Measurements from ENCODE around the gene VWA5A.
"Not testable (repeated sequence)": the region's sequence is repeated elsewhere in the genome, so short reads cannot be mapped to it uniquely, and the experiment has no call there.

Gene VWA5A

DNA sequence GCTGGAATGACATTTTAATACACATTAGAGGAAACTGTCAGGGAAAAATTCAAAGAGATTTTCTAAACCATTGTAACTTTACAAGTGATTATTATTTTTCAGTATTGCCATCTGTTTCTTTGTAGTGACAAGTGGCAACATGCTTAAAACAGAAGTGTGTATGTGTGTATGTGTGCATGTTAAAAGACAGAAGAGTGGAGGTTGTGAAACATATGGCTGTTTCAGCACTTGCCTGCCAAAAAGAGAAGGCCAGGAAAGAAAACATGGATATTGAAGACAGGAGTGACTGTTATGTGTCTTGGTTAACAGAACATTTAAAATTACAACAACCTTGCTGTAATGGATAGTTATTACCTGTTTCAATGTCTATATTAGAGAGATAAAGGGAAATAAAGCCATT, 24.3 kb upstream of the VWA5A start:
- DNase-seq (ENCODE audit: low read depth) = no peak

- no peak for DNase-seq (ENCODE audit: low read depth)
Observed at GRCh38 chr11:124093330-124093729, 21.9 kb upstream of the VWA5A start.

DNA sequence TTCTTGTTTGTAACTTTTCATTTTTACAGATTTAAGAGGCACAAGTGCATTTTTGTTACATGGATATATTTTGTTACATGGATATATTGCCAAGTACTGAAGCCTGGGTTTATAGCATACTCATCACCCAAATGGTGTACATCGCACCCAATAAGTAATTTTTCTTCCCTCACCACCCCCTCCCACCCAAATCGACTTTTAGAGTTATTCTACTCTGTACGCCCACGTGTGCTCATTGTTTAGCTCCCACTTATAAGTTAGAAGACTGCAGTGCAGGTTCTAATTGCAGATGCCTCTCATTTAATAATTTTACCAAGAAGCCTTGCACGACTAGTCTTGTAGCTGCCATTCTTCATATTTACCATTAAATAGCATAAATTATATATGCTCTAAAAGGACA, 20.5 kb upstream of the VWA5A start:
- no peak for DNase-seq (ENCODE audit: low read depth)

- no peak for DNase-seq (ENCODE audit: low read depth)
Observed at GRCh38 chr11:124096364-124096763, 18.9 kb upstream of the VWA5A start.

DNA sequence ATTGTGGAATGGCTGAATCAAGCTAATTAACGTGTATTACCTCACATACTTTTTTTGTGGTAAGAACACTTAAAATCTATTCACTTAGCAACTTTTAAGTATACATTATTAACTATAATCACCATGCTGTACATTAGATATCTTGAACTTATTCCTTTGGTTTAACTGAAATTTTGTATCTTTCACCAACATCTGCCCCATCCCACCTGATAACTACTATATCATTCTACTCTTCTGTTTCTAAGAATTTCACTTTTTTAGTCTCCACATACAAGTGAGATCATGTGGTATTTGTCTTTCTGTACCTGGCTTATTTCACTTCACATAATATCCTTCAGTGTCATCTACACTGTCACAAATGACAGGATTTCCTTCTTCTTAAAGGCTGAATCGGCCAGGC, 17.1 kb upstream of the VWA5A start:
- DNase-seq (ENCODE audit: low read depth) = no peak

- no peak for DNase-seq (ENCODE audit: low read depth)
Observed at GRCh38 chr11:124101737-124102136, 13.5 kb upstream of the VWA5A start.

DNA sequence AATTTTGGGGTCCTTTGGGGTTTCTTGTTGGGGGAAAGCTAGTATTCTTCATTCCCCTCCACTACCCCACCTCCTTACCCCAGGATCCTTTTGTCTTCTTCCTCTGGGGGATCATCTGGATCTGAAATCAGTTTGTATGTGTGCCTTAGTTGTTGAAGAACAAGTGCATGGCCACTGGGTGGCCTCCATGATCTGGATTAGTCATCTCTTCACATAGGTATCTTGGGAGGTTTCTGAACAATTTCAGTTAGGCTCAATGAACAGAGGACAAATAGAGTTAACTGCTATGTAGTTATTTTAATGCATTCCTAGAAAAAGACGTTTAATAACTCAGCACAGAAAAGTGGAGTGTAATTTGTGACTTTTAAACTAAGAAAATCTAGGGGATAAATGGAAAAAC, 7.1 kb upstream of the VWA5A start:
- DNase-seq (ENCODE audit: low read depth) = no peak

DNA sequence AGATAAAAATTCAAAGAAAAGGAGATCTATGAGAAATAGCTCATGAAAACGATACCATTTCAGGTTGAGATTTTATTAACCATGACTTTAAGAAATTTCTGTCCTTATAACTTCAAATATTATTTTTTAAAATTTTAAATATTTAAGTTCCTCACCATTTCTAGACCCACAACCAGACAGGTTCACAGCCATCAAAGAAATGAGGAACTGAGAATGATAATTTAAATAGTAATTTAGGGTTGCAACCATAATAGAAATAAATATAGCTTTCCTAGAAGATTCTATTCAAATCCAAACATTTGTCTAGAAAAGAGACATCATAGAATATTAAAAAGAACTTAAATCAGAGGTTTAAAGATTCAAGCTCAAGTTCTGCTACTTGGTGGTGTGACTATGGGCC, 5.9 kb upstream of the VWA5A start:
- no peak for DNase-seq (ENCODE audit: low read depth)

DNA sequence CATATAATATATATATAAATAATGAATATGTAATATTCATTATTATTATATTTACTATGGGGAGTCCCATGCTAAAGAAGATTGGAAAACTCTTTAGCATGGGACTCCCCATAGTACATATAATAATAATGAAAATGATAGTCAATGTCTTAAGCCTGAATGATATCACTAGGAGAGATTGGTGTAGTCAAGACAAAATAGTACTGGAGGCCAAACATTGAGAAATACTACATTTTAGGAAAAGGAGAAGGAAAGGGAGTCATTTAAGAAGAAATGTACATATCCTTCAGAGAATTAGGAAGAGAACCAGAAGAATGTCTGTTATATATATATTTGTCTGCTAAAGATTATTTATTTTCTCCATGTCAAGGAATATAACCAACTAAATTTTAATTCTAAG, 5.0 kb upstream of the VWA5A start:
- DNase-seq (ENCODE audit: low read depth) = no peak

- no peak for DNase-seq (ENCODE audit: low read depth)
Observed at GRCh38 chr11:124113890-124114289, 1.4 kb upstream of the VWA5A start.

DNA sequence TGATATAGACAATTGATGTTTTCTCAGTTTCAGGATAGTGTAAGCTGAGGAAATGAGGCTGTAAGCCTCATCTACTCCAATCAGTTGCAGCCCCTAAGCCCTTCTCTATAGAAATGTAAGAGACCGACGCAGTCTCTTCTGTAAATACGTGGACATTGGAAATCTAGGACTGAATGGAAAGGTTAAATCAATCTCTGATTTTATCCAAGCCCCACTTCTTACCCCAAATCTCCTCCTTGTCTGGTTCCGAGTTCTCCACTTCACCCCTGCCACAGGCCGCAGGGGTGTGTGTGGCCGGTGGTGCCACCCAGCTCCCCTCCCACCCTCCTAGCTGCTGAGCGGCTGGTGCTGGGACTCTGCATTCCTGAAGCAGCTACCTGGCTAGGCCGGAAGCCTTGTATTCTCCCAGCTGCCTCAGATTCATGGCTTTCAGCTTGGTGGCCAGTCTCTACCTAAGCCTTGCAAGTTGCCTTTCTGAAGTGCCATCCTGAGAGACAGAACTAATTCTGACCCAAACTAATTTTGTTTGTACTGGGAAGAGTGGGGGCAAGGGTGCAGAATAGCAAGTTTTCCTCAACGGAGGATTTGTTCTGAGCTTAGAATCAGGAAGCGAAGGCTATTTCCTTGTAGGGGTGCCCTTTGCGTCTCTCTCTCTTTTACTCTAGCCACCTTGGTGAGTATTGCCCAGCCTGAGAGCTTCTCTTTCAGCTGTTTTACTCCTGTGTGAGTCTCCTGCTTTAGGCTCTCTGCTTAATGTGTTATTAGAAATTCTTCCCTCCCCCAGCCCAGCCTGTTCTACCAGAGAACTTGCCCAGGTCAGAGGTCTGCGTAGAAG, 749 bp downstream of the VWA5A start:
- DNase-seq (ENCODE audit: low read depth) = no peak

DNA sequence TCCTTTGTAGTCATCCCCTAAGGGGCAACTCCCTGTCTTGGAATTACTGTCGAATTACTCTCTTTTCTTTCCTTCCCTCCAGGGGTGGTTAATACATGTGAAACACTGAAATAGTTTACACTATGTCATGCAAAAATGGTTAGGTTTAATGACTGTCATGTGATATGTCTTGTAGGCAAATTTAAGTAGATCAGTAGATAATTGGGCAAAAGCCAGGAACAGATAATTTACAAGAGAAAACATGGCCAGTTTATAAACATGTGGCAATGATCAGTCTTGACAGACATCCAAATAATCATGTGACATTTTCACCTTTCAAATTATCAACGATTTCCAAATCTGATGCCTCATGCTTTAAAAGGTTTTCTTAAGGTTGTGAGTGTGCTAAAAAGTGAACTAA, 3.9 kb downstream of the VWA5A start:
- DNase-seq (ENCODE audit: low read depth) = no peak

DNA sequence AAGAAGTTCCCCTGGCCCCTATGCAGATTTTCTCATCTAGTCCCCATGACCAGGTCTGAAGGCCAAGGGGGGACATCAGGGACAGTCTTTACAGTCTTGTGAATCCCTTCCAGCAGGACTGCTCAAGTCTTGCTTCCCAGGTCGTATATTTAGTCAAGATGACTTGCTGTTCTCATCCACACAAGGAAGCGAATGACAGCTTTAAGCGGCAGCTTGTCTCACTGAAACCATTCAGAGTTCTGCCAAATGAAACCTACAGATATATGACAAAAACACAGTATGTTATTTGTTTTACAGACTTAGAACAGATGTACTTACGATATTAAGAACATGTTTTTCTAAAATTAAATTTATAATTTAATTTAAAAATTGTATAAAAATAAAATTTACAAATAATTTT, 5.6 kb downstream of the VWA5A start:
- no peak for DNase-seq (ENCODE audit: low read depth)

DNA sequence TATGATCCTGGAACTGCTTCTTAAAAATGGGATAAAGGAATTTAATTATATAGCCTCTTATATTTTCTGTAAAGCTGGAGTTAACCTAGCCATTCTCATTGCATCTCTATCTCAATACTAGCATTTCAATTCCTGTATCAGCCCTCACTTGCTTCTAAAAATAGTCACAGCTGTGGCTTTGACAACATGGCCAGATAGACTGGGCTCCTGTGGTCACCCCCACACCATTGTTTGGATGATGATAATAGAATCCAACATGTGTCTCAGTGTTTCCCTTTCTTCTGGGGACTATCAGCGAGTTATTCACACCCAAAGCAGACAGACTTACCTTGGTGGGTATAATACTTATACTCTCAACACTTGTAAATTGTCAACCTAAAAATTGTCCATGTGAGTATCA, 6.9 kb downstream of the VWA5A start:
- DNase-seq (ENCODE audit: low read depth) = no peak

DNA sequence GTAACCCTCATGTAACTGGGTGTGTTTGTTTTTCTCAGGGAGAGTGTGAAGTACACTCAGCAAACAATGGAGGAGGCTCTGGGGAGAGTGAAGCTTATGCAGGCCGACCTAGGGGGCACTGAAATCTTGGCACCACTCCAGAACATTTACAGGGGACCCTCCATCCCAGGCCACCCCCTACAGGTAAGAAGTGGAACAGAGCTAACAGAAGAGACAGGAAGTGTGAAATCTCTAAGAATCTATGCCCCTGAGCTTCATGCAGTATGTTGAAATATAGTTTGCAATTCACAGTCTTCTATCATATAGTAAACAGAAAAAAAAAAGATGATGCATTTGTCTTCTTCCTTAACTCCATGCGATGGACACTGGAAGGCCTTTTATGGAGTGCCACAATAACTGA, 8.4 kb downstream of the VWA5A start:
- no peak for DNase-seq (ENCODE audit: low read depth)

- not testable (repeated sequence) for DNase-seq (ENCODE audit: low read depth)
Observed at GRCh38 chr11:124127134-124127533, 11.9 kb downstream of the VWA5A start.

DNA sequence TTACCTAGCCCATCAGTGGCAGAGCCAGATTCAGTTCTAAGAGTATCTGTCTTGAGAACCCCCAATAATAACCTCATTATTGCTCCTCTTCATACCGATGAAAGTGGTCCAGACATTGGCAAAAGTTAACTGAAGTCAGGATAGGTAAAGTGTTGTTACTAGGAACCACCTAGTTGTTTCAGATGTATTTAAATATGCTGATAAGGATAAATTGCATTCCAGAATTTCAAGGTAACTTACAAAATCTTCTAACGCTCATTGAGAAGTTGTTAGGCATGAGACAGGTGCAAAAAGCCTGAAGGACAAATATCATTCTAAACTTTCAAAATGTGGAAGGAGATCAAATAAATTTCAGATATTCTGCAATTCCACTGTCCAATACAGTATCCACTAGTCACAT, 27.8 kb downstream of the VWA5A start:
- DNase-seq (ENCODE audit: low read depth) = no peak

- DNase-seq (ENCODE audit: low read depth) = no peak
Observed at GRCh38 chr11:124147951-124148350, 32.7 kb downstream of the VWA5A start.

DNA sequence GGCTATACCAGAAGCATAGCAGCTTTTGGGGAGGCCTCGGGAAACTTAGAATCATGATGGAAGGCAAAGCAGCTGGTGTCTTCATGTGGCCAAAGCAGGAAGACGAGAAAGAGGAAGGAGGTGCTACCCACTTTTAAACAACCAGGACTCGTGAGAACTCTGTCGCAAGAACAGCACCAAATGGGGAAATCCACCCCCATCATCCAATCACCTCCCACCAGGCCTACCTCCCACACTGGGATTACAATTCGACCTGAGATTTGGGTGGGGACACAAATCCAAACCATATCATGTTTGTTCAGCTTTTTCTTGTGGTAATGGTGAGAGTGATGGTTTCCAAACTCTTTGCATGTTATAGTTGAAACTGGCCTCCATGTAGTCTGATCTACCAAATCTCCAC, 35.4 kb downstream of the VWA5A start:
- DNase-seq (ENCODE audit: low read depth) = no peak

DNA sequence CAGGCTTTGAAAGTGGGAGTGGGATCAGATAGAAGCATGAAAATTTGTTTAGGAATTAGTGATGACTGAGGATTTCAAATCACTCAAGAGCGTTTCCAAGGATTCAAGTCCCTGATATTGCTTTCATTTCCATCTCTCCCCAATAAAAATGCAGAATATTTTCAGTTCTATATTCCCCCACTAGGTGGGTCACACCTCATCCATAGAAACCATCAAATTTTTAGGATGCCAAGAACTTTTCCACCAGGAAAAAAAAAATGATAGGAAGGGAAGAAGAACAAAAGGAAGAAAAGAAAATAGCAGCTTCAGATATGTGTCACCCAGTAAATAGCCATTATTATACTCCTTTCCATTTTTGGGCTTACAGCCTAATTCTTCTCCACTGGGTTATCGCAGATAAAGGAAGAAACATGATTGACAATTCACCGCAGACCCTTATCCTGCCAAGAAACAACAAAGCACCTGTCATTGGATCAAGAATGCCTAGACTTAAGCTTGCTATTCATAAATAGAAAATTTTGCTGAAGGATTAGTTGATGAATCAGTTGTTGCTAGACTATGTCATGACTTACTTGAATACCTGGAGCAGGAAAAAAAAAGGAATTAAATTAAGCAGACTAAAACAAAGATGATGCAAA, 37.6 kb downstream of the VWA5A start:
- no peak for DNase-seq (ENCODE audit: low read depth)

DNA sequence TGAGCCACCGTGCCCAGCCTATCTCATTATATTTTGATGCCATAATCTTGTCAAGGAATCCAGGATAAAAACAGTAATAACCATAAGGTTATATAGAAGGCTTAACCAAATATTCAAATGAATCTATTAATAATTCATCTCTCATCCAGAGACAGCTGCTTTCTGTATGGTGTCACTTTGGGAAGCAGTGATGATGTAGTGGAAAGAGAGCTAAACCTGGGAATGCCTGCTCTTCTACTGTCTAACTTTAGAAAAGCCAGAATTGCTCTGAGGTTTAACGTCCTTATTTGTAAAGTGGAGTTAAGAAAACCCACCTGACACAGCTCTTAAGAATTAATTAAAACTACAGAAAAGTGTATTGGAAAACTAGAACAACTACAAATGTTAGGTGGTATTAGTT, 38.6 kb downstream of the VWA5A start:
- DNase-seq (ENCODE audit: low read depth) = no peak

GRCh38 chr11:124159481-124159880, 44.2 kb downstream of the VWA5A start:
- no peak for DNase-seq (ENCODE audit: low read depth)

- DNase-seq (ENCODE audit: low read depth) = no peak
Observed at GRCh38 chr11:124160986-124161385, 45.7 kb downstream of the VWA5A start.

DNA sequence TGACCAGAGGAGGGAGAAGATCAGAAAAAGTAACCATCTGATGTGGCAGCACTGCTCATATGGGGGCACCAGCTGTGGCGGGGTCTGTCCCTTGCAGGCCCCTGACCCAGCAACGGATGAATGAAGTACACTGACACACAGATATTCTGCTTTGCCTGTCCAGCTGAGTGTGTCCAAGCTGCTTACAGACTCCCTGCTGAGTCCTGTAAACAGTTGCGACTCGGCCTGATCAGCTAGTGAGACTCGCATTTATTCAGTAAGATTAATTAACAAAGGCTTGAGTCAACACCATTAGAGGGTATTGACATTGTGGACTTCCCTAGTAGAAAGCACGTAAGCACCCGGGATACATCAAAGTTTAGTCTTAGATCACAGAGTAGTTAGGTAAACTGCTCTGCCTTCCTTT, 52.6 kb downstream of the VWA5A start:
- no peak for DNase-seq (ENCODE audit: low read depth)

Measured in T follicular helper cell (primary cell).